Bronchial epithelial cell (primary cell): ENCODE results near the gene ACYP1. TPM values are rescaled to one million over a fixed set of nuclear protein-coding genes. Genes with fewer than 3 reads are reported as not detected.

Experiments
- DNase-seq: peaks from one replicate; pipeline ENCODE4 v3.0.0-alpha.2; 2010; ENCODE audit warnings: low read depth
- FAIRE-seq: peaks from 2 replicates; lab custom pipeline; 2011; peaks lifted over from hg19 to GRCh38; lab: Jason Lieb, UNC
- H3K27me3 ChIP-seq: 2 replicates; pipeline ENCODE4 v1.5.1; 2011; ENCODE audit warnings: low read length; ENCODE audit not compliant: control insufficient read depth, insufficient read depth
- H3K36me3 ChIP-seq: 2 replicates; pipeline ENCODE4 v1.5.1; 2011; ENCODE audit warnings: low read length; ENCODE audit not compliant: control insufficient read depth, insufficient read depth
- H3K4me3 ChIP-seq: 2 replicates; pipeline ENCODE4 v1.5.1; 2011; ENCODE audit warnings: mild to moderate bottlenecking, low read depth, low read length, control low read depth
- CTCF ChIP-seq: IDR thresholded peaks from 2 replicates; pipeline ENCODE4 v1.5.1; 2011; ENCODE audit warnings: mild to moderate bottlenecking, moderate library complexity, low read length, control low read depth, inconsistent platforms; ENCODE audit not compliant: insufficient read depth, severe bottlenecking
- total RNA-seq: library from RNA; depleted of rRNA; stranded (reverse); fragments of >200 nt; gene quantifications from 2 replicates; pipeline ENCODE4 v1.2.1, GENCODE V29; 2014

The ACYP1 gene
- total RNA-seq, 1 donor from 2014 or later, result 4.5 TPM

GRCh38 chr14:75088566-75089373 lies 24.9 kb upstream of the ACYP1 start:
- FAIRE-seq (no peak), DNase-seq (peak; percentile 60)
- H3K36me3 ChIP-seq, result peaks cover 10% of the 10 kb centered on the region
- no peak overlapping the region for H3K4me3 ChIP-seq
- peak; percentile 68 for TF ChIP-seq CTCF
- no peaks in the 10 kb centered on the region for H3K27me3 ChIP-seq

- no peak for DNase-seq
- no peak for FAIRE-seq
- no peak for TF ChIP-seq CTCF
- peaks cover 13% of the 10 kb centered on the region for H3K36me3 ChIP-seq
- H3K27me3 ChIP-seq, result no peaks in the 10 kb centered on the region
- H3K4me3 ChIP-seq, result no peak overlapping the region
These were observed 24.3 kb upstream of the ACYP1 start for GRCh38 chr14:75088153-75088552.

GRCh38 chr14:75084513-75084912 lies 20.7 kb upstream of the ACYP1 start:
- peak; percentile 57 for TF ChIP-seq CTCF
- Histone ChIP-seq H3K4me3 (no peak overlapping the region), H3K36me3 (peaks cover 13% of the 10 kb centered on the region), H3K27me3 (no peaks in the 10 kb centered on the region)
- DNase-seq (peak; percentile 38), FAIRE-seq (no peak)

- no peak overlapping the region for H3K4me3 ChIP-seq
- peaks cover 12% of the 10 kb centered on the region for H3K36me3 ChIP-seq
- no peak for DNase-seq
- H3K27me3 ChIP-seq, result no peaks in the 10 kb centered on the region
- TF ChIP-seq CTCF, result no peak
- FAIRE-seq, result no peak
These were observed 19.4 kb upstream of the ACYP1 start for GRCh38 chr14:75083271-75083670.

- Histone ChIP-seq H3K27me3 (no peaks in the 10 kb centered on the region), H3K36me3 (peaks cover 4% of the 10 kb centered on the region), H3K4me3 (no peak overlapping the region)
- TF ChIP-seq CTCF, result no peak
- DNase-seq, result no peak
- no peak for FAIRE-seq
These were observed 17.9 kb upstream of the ACYP1 start for GRCh38 chr14:75081660-75082229.
